A549 (cell line): Measurements from ENCODE around the gene RNF207. TPM values are rescaled to one million over a fixed set of nuclear protein-coding genes. Genes with fewer than 3 reads are reported as not detected.
A peak's percentile ranks its signal among the peaks of the same experiment; 100 is the strongest.

Source experiments
- ATAC-seq, 2 experiments: fragments of 200-7000 bp in 1 of 2; fragments of >200 bp in 1 of 2; cut with Nextera tagmentation in 1 of 2; cut with Tn5 transposase in 1 of 2; 3 replicates each; pipeline versions ENCODE4 v1.8.0 to v1.9.1; 2018 to 2020; ENCODE audit warnings: mild to moderate bottlenecking in 1 of 2, moderate library complexity in 1 of 2
- CTCF ChIA-PET: fragments of 300-600 bp; sonication (Branson Sonifier 250); formaldehyde crosslinking; extraction: SDS; loops from one replicate; lab custom pipeline; 2021; ENCODE audit warnings: antibody characterized with exemption, inconsistent platforms; lab: Yijun Ruan, JAX
- POLR2A ChIA-PET: fragments of 350-600 bp; formaldehyde crosslinking; extraction: SDS; loops from one replicate; lab custom pipeline; 2021; ENCODE audit warnings: antibody characterized with exemption, inconsistent platforms; lab: Yijun Ruan, JAX
- DNase-seq, 2 experiments: peaks; one replicate each; pipeline versions ENCODE4 v3.0.0 to v3.0.0-alpha.2; 2011 to 2016; ENCODE audit warnings: low read depth in 1 of 2, low spot score in 1 of 2
- FAIRE-seq: peaks from 2 replicates; lab custom pipeline; 2011; peaks lifted over from hg19 to GRCh38; lab: Jason Lieb, UNC
- H3K27ac ChIP-seq, 2 experiments: fragments of >200 bp; sonication (Bioruptor Twin); formaldehyde crosslinking; 3 replicates each; pipeline ENCODE4 v1.5.1; 2016 to 2017
- H3K4me1 ChIP-seq: fragments of >200 bp; sonication (Bioruptor Twin); formaldehyde crosslinking; 3 replicates; pipeline ENCODE4 v1.6.1; 2016
- H3K4me2 ChIP-seq: fragments of >200 bp; sonication (Bioruptor Twin); formaldehyde crosslinking; 3 replicates; pipeline ENCODE4 v1.6.1; 2016
- H3K4me3 ChIP-seq: fragments of >200 bp; sonication (Bioruptor Twin); formaldehyde crosslinking; 3 replicates; pipeline ENCODE4 v1.5.1; 2016
- H3K9me3 ChIP-seq: fragments of >200 bp; sonication (Bioruptor Twin); formaldehyde crosslinking; 3 replicates; pipeline ENCODE4 v1.6.1; 2016
- CBX2 ChIP-seq: fragments of 200-600 bp; sonication (generic); IDR thresholded peaks from 2 replicates; pipeline ENCODE4 v1.6.1; 2016; ENCODE audit warnings: low read depth, mild to moderate bottlenecking, borderline replicate concordance
- CBX8 ChIP-seq: fragments of 200-600 bp; sonication (generic); IDR thresholded peaks from 2 replicates; pipeline ENCODE4 v1.6.1; 2016
- CHD4 ChIP-seq: fragments of 200-600 bp; sonication (generic); IDR thresholded peaks from 2 replicates; pipeline ENCODE4 v1.6.1; 2016; ENCODE audit warnings: antibody characterized with exemption, mild to moderate bottlenecking, borderline replicate concordance
- EHF ChIP-seq: fragments of 250-450 bp; sonication (Bioruptor Pico); IDR thresholded peaks from 2 replicates; pipeline ENCODE4 v1.5.0; 2020; ENCODE audit warnings: mild to moderate bottlenecking
- EHMT2 ChIP-seq: fragments of 200-600 bp; sonication (generic); IDR thresholded peaks from 2 replicates; pipeline ENCODE4 v1.6.1; 2016; ENCODE audit warnings: antibody characterized with exemption, low read depth, mild to moderate bottlenecking, moderate library complexity
- ESRRA ChIP-seq: fragments of 150-350 bp; IDR thresholded peaks from 2 replicates; pipeline ENCODE4 v1.6.1; 2014; ENCODE audit warnings: mild to moderate bottlenecking, low read length, borderline replicate concordance
- FOSB ChIP-seq: fragments of 250-450 bp; sonication (Bioruptor Pico); IDR thresholded peaks from 2 replicates; pipeline ENCODE4 v1.5.0; 2020; ENCODE audit warnings: mild to moderate bottlenecking, moderate library complexity
- FOSL2 ChIP-seq, 2 experiments: fragments of 450-650 bp in 1 of 2; fragments of >200 bp in 1 of 2; sonication (Bioruptor Twin) in 1 of 2; formaldehyde crosslinking; IDR thresholded peaks; 2 replicates each; pipeline versions ENCODE4 v1.5.0 to v1.6.1; 2016 to 2020; ENCODE audit warnings: mild to moderate bottlenecking in 1 of 2, moderate library complexity in 1 of 2
- JUNB ChIP-seq: fragments of >200 bp; sonication (Bioruptor Twin); formaldehyde crosslinking; IDR thresholded peaks from 2 replicates; pipeline ENCODE4 v1.6.1; 2016
- KDM5A ChIP-seq: fragments of 200-600 bp; sonication (generic); IDR thresholded peaks from 2 replicates; pipeline ENCODE4 v1.6.1; 2016; ENCODE audit warnings: antibody characterized with exemption, mild to moderate bottlenecking
- MAFK ChIP-seq: fragments of 450-650 bp; IDR thresholded peaks from 2 replicates; pipeline ENCODE4 v1.6.1; 2014; ENCODE audit not compliant: partially characterized antibody
- MAZ ChIP-seq: fragments of 150-350 bp; IDR thresholded peaks from 2 replicates; pipeline ENCODE4 v1.6.1; 2014; ENCODE audit warnings: antibody characterized with exemption, low read depth, low read length, borderline replicate concordance
- MYC ChIP-seq: IDR thresholded peaks from 2 replicates; pipeline ENCODE4 v1.6.1; 2012; ENCODE audit warnings: mild to moderate bottlenecking, inconsistent platforms, low read length, improper control_type of control experiment, borderline replicate concordance
- NPAS2 ChIP-seq: fragments of 250-450 bp; sonication (Bioruptor Pico); IDR thresholded peaks from 2 replicates; pipeline ENCODE4 v1.8.0; 2022; ENCODE audit warnings: mild to moderate bottlenecking, moderate library complexity, borderline replicate concordance
- PHF8 ChIP-seq: fragments of 200-600 bp; sonication (generic); IDR thresholded peaks from 2 replicates; pipeline ENCODE4 v1.6.1; 2016; ENCODE audit warnings: low read depth, mild to moderate bottlenecking, antibody characterized with exemption, moderate library complexity, borderline replicate concordance
- RARB ChIP-seq: fragments of 250-450 bp; sonication (Bioruptor Pico); IDR thresholded peaks from 2 replicates; pipeline ENCODE4 v1.8.0; 2021; ENCODE audit warnings: mild to moderate bottlenecking, moderate library complexity
- RCOR1 ChIP-seq: fragments of 150-350 bp; IDR thresholded peaks from 2 replicates; pipeline ENCODE4 v1.6.1; 2014; ENCODE audit warnings: antibody characterized with exemption, low read length, low read depth
- RNF2 ChIP-seq: fragments of 200-600 bp; sonication (generic); IDR thresholded peaks from 2 replicates; pipeline ENCODE4 v1.6.1; 2016; ENCODE audit warnings: low read depth, mild to moderate bottlenecking, antibody characterized with exemption, moderate library complexity, borderline replicate concordance
- SMC3 ChIP-seq: fragments of >200 bp; sonication (Bioruptor Twin); formaldehyde crosslinking; IDR thresholded peaks from 3 replicates; pipeline ENCODE4 v1.6.1; 2018; ENCODE audit warnings: inconsistent platforms
- SREBF2 ChIP-seq: fragments of 450-650 bp; IDR thresholded peaks from 2 replicates; pipeline ENCODE4 v1.6.1; 2014; ENCODE audit warnings: mild to moderate bottlenecking, moderate library complexity
- ZSCAN20 ChIP-seq: fragments of 250-450 bp; sonication (Bioruptor Pico); IDR thresholded peaks from 2 replicates; pipeline ENCODE4 v1.8.0; 2022; ENCODE audit warnings: mild to moderate bottlenecking, moderate library complexity
- whole genome bisulfite sequencing: methylation state at CpG from one replicate; pipeline ENCODE4 v1.1.6; 2017; ENCODE audit errors: missing lambda C conversion rate; 5-methylcytosine and 5-hydroxymethylcytosine counted together
- polyA plus RNA-seq, 4 experiments: library from polyadenylated mRNA; depleted of rRNA in 3 of 4; stranded (reverse); fragments of >200 nt; fragmentation: RNase III in 1 of 4; extraction: RNeasy Plus Mini Kit Qiagen cat#74134 plus additional on column Dnase treatment in 1 of 4; gene quantifications; 2 replicates in 3 of 4; 3 replicates in 1 of 4; pipeline ENCODE4 v1.2.3, GENCODE V29; 2011 to 2017
- TF ChIP-seq, protein P1 (sequence below): fragments of >200 bp; sonication (Bioruptor Twin); formaldehyde crosslinking; IDR thresholded peaks from 3 replicates; pipeline ENCODE4 v1.5.1; 2016
- TF ChIP-seq, protein P2 (sequence below): IDR thresholded peaks from 2 replicates; pipeline ENCODE4 v1.6.1; 2012
- TF ChIP-seq, protein P3 (sequence below): IDR thresholded peaks from 2 replicates; pipeline ENCODE4 v1.6.1; 2012; ENCODE audit warnings: low read depth, borderline replicate concordance
- TF ChIP-seq, protein P4 (sequence below): fragments of 250-450 bp; sonication (Bioruptor Pico); IDR thresholded peaks from 2 replicates; pipeline ENCODE4 v1.5.0; 2020; ENCODE audit warnings: low read depth, mild to moderate bottlenecking, moderate library complexity

Gene RNF207
- polyA plus RNA-seq, 2 of the 4 experiments (the other 2 are of a cell fraction) = 11.3 to 24.6 TPM

DNA sequence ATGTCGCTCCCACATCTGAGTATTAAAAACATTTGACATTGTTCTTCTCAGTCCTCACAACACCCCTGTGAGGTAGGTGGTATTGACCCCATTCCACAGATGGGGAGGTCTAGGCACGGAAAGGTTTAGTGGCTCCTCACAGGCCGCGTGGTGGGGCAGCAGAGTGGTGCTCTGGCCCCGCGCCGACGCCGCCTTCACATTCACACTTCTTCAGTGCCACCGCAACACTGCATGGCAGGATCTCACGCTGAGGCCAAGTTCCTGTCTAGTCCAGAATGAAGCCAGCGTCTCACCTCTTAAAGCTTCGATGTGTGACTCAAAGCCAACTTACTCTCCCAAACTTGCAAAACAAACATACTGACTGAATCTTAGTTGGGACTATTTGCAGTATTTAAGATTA is 17.7 kb downstream of the RNF207 start:
- Histone ChIP-seq H3K4me1 (peaks cover 8% of the 10 kb centered on the region; the same call in 2 of the 3 replicates), H3K9me3 (no peaks in the 10 kb centered on the region), H3K4me3 (no peak overlapping the region), H3K4me2 (no peak overlapping the region), H3K27ac (no peak overlapping the region)
- ChIA-PET POLR2A (interaction anchor here (1.5 kb wide), 1 partner anchor 12 kb away, joined by 6 read pairs; the partner anchor contains the start of gene ICMT), CTCF (interaction anchor here (1.0 to 1.3 kb wide), 3 partner anchors 11 to 21 kb away, joined by 4 to 8 read pairs (median 4); partner anchors contain the start of gene RNF207)
- ATAC-seq (no peak), DNase-seq (no peak), FAIRE-seq (no peak)
- TF ChIP-seq ZSCAN20 (CRISPR knock-in tag) (no peak), EHF (CRISPR knock-in tag) (no peak), SMC3 (no peak)
- TF ChIP-seq, protein P1, sequence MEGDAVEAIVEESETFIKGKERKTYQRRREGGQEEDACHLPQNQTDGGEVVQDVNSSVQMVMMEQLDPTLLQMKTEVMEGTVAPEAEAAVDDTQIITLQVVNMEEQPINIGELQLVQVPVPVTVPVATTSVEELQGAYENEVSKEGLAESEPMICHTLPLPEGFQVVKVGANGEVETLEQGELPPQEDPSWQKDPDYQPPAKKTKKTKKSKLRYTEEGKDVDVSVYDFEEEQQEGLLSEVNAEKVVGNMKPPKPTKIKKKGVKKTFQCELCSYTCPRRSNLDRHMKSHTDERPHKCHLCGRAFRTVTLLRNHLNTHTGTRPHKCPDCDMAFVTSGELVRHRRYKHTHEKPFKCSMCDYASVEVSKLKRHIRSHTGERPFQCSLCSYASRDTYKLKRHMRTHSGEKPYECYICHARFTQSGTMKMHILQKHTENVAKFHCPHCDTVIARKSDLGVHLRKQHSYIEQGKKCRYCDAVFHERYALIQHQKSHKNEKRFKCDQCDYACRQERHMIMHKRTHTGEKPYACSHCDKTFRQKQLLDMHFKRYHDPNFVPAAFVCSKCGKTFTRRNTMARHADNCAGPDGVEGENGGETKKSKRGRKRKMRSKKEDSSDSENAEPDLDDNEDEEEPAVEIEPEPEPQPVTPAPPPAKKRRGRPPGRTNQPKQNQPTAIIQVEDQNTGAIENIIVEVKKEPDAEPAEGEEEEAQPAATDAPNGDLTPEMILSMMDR = no peak
- TF ChIP-seq, protein P2, sequence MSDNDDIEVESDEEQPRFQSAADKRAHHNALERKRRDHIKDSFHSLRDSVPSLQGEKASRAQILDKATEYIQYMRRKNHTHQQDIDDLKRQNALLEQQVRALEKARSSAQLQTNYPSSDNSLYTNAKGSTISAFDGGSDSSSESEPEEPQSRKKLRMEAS = no peak
- 93% methylated on average over 13 of the region's 13 CpGs for WGBS

DNA sequence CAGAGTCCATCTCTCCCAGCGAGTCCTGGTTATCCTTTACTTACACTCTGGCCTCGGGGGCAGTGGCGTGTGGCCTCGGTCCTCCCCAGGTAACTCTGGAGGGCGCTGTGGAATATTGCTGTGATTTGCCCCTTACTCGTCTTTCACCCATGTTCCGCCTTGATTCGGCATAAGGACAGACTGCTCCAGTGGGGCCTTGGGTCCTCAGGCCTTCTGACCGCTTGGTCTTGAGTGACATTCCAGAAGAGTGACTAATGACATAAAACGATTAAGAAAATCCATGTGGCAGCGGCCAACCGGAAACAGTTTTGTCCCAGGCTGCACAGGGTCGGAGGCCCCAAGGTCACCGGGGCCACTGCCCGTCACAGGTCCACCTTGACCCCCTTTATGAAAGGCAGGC is 18.8 kb downstream of the RNF207 start:
- ATAC-seq (peak in 1 of 2 experiments; percentile 6; a peak in 1 of 6 replicates), FAIRE-seq (no peak), DNase-seq (no peak)
- Histone ChIP-seq H3K27ac (no peak overlapping the region), H3K4me2 (no peak overlapping the region), H3K4me3 (no peak overlapping the region), H3K4me1 (peaks cover 8% of the 10 kb centered on the region; the same call in 2 of the 3 replicates), H3K9me3 (no peaks in the 10 kb centered on the region)
- CTCF ChIA-PET = interaction anchor here (0.6 to 1.3 kb wide), 3 partner anchors 11 to 20 kb away, joined by 3 to 8 read pairs (median 3); partner anchors contain the start of gene RNF207
- POLR2A ChIA-PET = interaction anchor here (1.5 kb wide), 1 partner anchor 11 kb away, joined by 6 read pairs; the partner anchor contains the start of gene ICMT
- no peak for TF ChIP-seq FOSB (CRISPR knock-in tag)
- TF ChIP-seq RARB = no peak
- no peak for TF ChIP-seq MAZ
- no peak for TF ChIP-seq FOSL2 (IDR thresholded peaks at IDR 0.05)
- no peak for TF ChIP-seq FOSL2 (CRISPR knock-in tag; IDR thresholded peaks at IDR 0.05)
- no peak for TF ChIP-seq MYC
- TF ChIP-seq EHMT2 = no peak
- no peak for TF ChIP-seq KDM5A
- no peak for TF ChIP-seq ZSCAN20 (CRISPR knock-in tag)
- no peak for TF ChIP-seq CBX2
- no peak for TF ChIP-seq MAFK
- TF ChIP-seq, protein P1 = no peak
- WGBS = 63% methylated on average over 12 of the region's 15 CpGs

DNA sequence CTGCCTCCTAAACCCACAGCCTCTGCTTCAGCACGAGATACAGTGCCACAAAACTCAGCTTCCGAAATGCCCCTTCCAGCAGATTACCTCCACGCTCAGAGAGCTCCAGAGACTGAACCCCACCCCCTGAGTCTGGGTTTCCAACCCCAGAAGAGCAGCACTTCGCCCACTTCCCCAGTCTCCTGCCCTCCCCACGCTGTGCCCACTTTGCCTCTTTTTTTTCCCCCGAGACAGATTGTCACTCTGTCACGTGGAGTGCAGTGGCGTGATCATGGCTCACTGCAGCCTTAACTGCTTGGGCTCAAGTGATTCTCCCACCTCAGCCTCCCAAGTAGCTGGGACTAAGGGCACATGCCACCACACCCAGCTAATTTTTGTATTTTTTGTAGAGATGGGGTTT is 19.7 kb downstream of the RNF207 start:
- FAIRE-seq (no peak), ATAC-seq (no peak), DNase-seq (no peak)
- ChIA-PET POLR2A (interaction anchor here (0.9 to 1.8 kb wide), 2 partner anchors 9 to 10 kb away, joined by 3 to 7 read pairs; partner anchors contain the start of gene ICMT), CTCF (interaction anchor here (0.7 to 1.8 kb wide), 5 partner anchors 18 to 21 kb away, joined by 3 to 5 read pairs (median 3); no protein-coding TSS in a partner anchor)
- no peaks in the 10 kb centered on the region for H3K9me3 ChIP-seq
- H3K27ac ChIP-seq = no peak overlapping the region
- 95% methylated on average over 8 of the region's 8 CpGs for WGBS
- H3K4me1 ChIP-seq = peaks cover 8% of the 10 kb centered on the region; the same call in 2 of the 3 replicates
- TF ChIP-seq PHF8 = no peak
- TF ChIP-seq CHD4 = no peak
- no peak for TF ChIP-seq RARB
- no peak for TF ChIP-seq JUNB
- TF ChIP-seq RNF2 = no peak
- no peak for TF ChIP-seq ESRRA
- no peak for TF ChIP-seq SREBF2
- TF ChIP-seq, protein P3, sequence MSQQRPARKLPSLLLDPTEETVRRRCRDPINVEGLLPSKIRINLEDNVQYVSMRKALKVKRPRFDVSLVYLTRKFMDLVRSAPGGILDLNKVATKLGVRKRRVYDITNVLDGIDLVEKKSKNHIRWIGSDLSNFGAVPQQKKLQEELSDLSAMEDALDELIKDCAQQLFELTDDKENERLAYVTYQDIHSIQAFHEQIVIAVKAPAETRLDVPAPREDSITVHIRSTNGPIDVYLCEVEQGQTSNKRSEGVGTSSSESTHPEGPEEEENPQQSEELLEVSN = no peak
- TF ChIP-seq RCOR1 = no peak
- TF ChIP-seq NPAS2 (CRISPR knock-in tag) = no peak
- TF ChIP-seq, protein P4, sequence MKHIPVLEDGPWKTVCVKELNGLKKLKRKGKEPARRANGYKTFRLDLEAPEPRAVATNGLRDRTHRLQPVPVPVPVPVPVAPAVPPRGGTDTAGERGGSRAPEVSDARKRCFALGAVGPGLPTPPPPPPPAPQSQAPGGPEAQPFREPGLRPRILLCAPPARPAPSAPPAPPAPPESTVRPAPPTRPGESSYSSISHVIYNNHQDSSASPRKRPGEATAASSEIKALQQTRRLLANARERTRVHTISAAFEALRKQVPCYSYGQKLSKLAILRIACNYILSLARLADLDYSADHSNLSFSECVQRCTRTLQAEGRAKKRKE (CRISPR knock-in tag) = no peak
- no peak for TF ChIP-seq EHF (CRISPR knock-in tag)
- TF ChIP-seq CBX8 = no peak
- H3K4me3 ChIP-seq = no peak overlapping the region
- no peak overlapping the region for H3K4me2 ChIP-seq
